Breast epithelium (tissue), 3 donors: Measurements from ENCODE around the gene TMPRSS9.

Source experiments
- CTCF ChIP-seq, 3 donors: fragments of 450-650 bp; IDR thresholded peaks; one replicate each; pipeline ENCODE4 v1.5.1; 2016 to 2017; ENCODE audit warnings: antibody characterized with exemption in 3 of 3, mild to moderate bottlenecking in 3 of 3, moderate library complexity in 3 of 3
- POLR2A ChIP-seq: fragments of 450-650 bp; IDR thresholded peaks from one replicate; pipeline ENCODE4 v1.6.1; 2016; ENCODE audit warnings: antibody characterized with exemption, mild to moderate bottlenecking, moderate library complexity

- TF ChIP-seq POLR2A: no peak
- TF ChIP-seq CTCF (IDR thresholded peaks at IDR 0.05): no peak
These were observed 55.4 kb downstream of the TMPRSS9 start for GRCh38 chr19:2415281-2415972.
